ENCODE data around the gene SMG6. TPM values are rescaled to one million over a fixed set of nuclear protein-coding genes. Genes with fewer than 3 reads are reported as not detected.

Gene SMG6
- total and polyA plus RNA-seq, 2 donors (not counting 3 experiments of a cell fraction or from before 2014, with no cell fraction given) = 40.1 to 42.2 TPM

GRCh38 chr17:2128011-2128410 is 175.6 kb downstream of the SMG6 start:
- no TSS peak for BruUV-seq (replicated peaks)
- peaks cover 17% of the 10 kb centered on the region for H3K4me1 ChIP-seq (ENCODE audit: control insufficient read depth, extremely low read depth, insufficient read depth, low read length)
- DNase-seq (ENCODE audit: low read depth, low spot score) = no peak
- CTCF ChIA-PET = interaction anchor here (0.7 kb wide), 1 partner anchor 136 kb away, joined by 3 read pairs; no protein-coding TSS in a partner anchor
- intact Hi-C loops (cut with micrococcal nuclease) (no loop called here), dilution Hi-C loops (cut with MboI; ENCODE audit: extremely low pct_ligation_motif_present, low sequenced_read_pairs) (no loop called here)
- H4K20me1 ChIP-seq (replicated peaks; ENCODE audit: control insufficient read depth, extremely low read depth, insufficient read depth, low read length) = no peaks in the 10 kb centered on the region
- H3K36me3 ChIP-seq (ENCODE audit: control insufficient read depth in 2 of 2, extremely low read depth in 1 of 2, insufficient read depth in 2 of 2, low read length in 2 of 2) = no peaks in the 10 kb centered on the region
- H3K27ac ChIP-seq (ENCODE audit: insufficient read depth, low read depth, low read length) = no peak overlapping the region
- H3K9ac ChIP-seq (replicated peaks; ENCODE audit: extremely low read depth, insufficient read depth, low read length) = no peak overlapping the region
- no peaks in the 10 kb centered on the region for H3K9me3 ChIP-seq (replicated peaks; ENCODE audit: control insufficient read depth, insufficient read depth, low read length)
- TF ChIP-seq GATA2 (IDR thresholded peaks at IDR 0.05; ENCODE audit: insufficient read depth, insufficient read length, low read depth, low read length) (no peak), POLR2A (IDR thresholded peaks at IDR 0.05; ENCODE audit: low read depth, low read length) (no peak), FOS (IDR thresholded peaks at IDR 0.05; ENCODE audit: borderline replicate concordance, insufficient read depth, low read length) (no peak), EZH2 (IDR thresholded peaks at IDR 0.05; ENCODE audit: borderline replicate concordance, low read depth, low read length, severe bottlenecking) (no peak), POLR2AphosphoS5 (IDR thresholded peaks at IDR 0.05; ENCODE audit: insufficient read depth, low read depth, low read length) (no peak), MYC (IDR thresholded peaks at IDR 0.05; ENCODE audit: low read depth, low read length) (no peak)
- TF ChIP-seq, protein P1, sequence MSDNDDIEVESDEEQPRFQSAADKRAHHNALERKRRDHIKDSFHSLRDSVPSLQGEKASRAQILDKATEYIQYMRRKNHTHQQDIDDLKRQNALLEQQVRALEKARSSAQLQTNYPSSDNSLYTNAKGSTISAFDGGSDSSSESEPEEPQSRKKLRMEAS (IDR thresholded peaks at IDR 0.05; ENCODE audit: insufficient read depth, insufficient read length) = no peak
- TF ChIP-seq, protein P2, sequence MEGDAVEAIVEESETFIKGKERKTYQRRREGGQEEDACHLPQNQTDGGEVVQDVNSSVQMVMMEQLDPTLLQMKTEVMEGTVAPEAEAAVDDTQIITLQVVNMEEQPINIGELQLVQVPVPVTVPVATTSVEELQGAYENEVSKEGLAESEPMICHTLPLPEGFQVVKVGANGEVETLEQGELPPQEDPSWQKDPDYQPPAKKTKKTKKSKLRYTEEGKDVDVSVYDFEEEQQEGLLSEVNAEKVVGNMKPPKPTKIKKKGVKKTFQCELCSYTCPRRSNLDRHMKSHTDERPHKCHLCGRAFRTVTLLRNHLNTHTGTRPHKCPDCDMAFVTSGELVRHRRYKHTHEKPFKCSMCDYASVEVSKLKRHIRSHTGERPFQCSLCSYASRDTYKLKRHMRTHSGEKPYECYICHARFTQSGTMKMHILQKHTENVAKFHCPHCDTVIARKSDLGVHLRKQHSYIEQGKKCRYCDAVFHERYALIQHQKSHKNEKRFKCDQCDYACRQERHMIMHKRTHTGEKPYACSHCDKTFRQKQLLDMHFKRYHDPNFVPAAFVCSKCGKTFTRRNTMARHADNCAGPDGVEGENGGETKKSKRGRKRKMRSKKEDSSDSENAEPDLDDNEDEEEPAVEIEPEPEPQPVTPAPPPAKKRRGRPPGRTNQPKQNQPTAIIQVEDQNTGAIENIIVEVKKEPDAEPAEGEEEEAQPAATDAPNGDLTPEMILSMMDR (IDR thresholded peaks at IDR 0.05; ENCODE audit: extremely low read depth in 1 of 2, insufficient read depth in 1 of 2, low read depth in 1 of 2, low read length in 2 of 2) = no peak
- no peak for FAIRE-seq
- POLR2A ChIA-PET = no interaction called here
- H2AFZ ChIP-seq (ENCODE audit: low read depth, low read length) = no peak overlapping the region
- no peak overlapping the region for H3K4me3 ChIP-seq (replicated peaks in 1 of 3; ENCODE audit: insufficient read depth in 1 of 3, low read depth in 1 of 3, low read length in 3 of 3)
- H3K79me2 ChIP-seq (ENCODE audit: control insufficient read depth, insufficient read depth, low read length) = no peaks in the 10 kb centered on the region
- H3K9me1 ChIP-seq (replicated peaks; ENCODE audit: control insufficient read depth, extremely low read depth, insufficient read depth, low read length) = no peaks in the 10 kb centered on the region
- no peak overlapping the region for H3K4me2 ChIP-seq (ENCODE audit: insufficient read depth, low read length)
- no peaks in the 10 kb centered on the region for H3K27me3 ChIP-seq (ENCODE audit: control insufficient read depth in 2 of 2, insufficient read depth in 2 of 2, low read length in 2 of 2)
